Endothelial cell of umbilical vein (primary cell): ENCODE measurements around the gene IRX5.

ENCODE experiments used
- EZH2 ChIP-seq: IDR thresholded peaks from 2 replicates; pipeline ENCODE4 v1.6.1; 2012; ENCODE audit warnings: borderline replicate concordance, low read depth, mild to moderate bottlenecking, moderate library complexity, low read length, inconsistent platforms; ENCODE audit not compliant: severe bottlenecking
- FOS ChIP-seq: IDR thresholded peaks from 2 replicates; pipeline ENCODE4 v1.6.1; 2011; ENCODE audit warnings: mild to moderate bottlenecking, low read length, moderate library complexity, borderline replicate concordance; ENCODE audit not compliant: insufficient read depth
- GATA2 ChIP-seq: IDR thresholded peaks from 2 replicates; pipeline ENCODE4 v1.7.0; 2011; ENCODE audit warnings: low read depth, mild to moderate bottlenecking, moderate library complexity, mixed read lengths, low read length; ENCODE audit not compliant: insufficient read length, insufficient read depth
- JUN ChIP-seq: IDR thresholded peaks from 2 replicates; pipeline ENCODE4 v1.6.1; 2011; ENCODE audit warnings: borderline replicate concordance, low read depth; ENCODE audit not compliant: insufficient read length, insufficient read depth
- MYC ChIP-seq: IDR thresholded peaks from one replicate; pipeline ENCODE4 v1.6.1; 2011; ENCODE audit warnings: mild to moderate bottlenecking, low read depth, low read length
- POLR2A ChIP-seq: IDR thresholded peaks from 2 replicates; pipeline ENCODE4 v1.6.1; 2012; ENCODE audit warnings: low read depth, mild to moderate bottlenecking, control low read depth, low read length
- POLR2AphosphoS5 ChIP-seq: IDR thresholded peaks from 2 replicates; pipeline ENCODE4 v1.6.1; 2012; ENCODE audit warnings: low read depth, mild to moderate bottlenecking, control low read depth, low read length, moderate library complexity; ENCODE audit not compliant: insufficient read depth
- TF ChIP-seq, protein P1 (sequence below), 2 donors: IDR thresholded peaks; 1 replicate in 1 of 2; 2 replicates in 1 of 2; pipeline ENCODE4 v1.5.1; 2011; ENCODE audit warnings: low read length in 2 of 2, mild to moderate bottlenecking in 2 of 2, moderate library complexity in 2 of 2, control low read depth in 1 of 2, inconsistent platforms in 1 of 2, low read depth in 1 of 2; ENCODE audit not compliant: insufficient read depth in 1 of 2; ENCODE audit errors: extremely low read depth in 1 of 2
- TF ChIP-seq, protein P2 (sequence below): IDR thresholded peaks from 2 replicates; pipeline ENCODE4 v1.6.1; 2011; ENCODE audit not compliant: insufficient read depth, insufficient read length

DNA sequence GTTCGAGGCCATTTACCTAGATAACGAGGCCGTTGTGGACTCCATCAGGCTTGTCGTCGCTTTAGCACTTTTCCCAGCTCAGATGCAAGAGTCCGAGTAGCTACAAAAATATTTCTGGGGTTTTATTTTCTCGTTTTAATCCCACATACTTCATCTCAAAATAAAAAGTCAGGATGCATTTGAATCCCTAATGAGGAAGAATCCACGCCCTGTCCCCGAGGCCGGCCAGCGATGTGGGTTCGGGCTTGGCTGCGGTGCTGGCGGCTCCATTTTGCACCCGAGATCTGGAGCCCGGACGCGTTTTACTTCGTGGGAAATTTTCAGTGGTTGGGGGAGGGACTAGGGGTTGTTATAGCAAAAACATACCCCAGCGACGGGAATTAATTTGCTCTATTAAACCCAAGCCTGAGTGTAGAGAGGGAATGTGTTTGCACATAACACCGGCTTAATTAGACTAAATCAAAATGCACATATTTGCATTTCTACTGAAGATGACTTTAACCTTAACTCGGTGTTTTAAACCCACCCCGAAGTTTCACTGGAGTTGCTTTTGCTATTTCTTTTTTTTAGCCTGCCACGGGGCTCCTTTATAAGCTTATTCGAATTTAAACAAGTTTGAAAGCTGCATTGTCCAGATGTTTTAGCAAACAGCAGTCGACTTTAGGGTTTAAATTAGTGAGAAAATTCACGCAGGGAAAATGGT, 4.8 kb downstream of the IRX5 start:
- peak; percentile 82 for TF ChIP-seq EZH2
- TF ChIP-seq POLR2A = no peak
- TF ChIP-seq, protein P1, sequence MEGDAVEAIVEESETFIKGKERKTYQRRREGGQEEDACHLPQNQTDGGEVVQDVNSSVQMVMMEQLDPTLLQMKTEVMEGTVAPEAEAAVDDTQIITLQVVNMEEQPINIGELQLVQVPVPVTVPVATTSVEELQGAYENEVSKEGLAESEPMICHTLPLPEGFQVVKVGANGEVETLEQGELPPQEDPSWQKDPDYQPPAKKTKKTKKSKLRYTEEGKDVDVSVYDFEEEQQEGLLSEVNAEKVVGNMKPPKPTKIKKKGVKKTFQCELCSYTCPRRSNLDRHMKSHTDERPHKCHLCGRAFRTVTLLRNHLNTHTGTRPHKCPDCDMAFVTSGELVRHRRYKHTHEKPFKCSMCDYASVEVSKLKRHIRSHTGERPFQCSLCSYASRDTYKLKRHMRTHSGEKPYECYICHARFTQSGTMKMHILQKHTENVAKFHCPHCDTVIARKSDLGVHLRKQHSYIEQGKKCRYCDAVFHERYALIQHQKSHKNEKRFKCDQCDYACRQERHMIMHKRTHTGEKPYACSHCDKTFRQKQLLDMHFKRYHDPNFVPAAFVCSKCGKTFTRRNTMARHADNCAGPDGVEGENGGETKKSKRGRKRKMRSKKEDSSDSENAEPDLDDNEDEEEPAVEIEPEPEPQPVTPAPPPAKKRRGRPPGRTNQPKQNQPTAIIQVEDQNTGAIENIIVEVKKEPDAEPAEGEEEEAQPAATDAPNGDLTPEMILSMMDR (IDR thresholded peaks at IDR 0.05; ENCODE audit: extremely low read depth in 1 of 2, insufficient read depth in 1 of 2, low read depth in 1 of 2, low read length in 2 of 2) = no peak
- TF ChIP-seq POLR2AphosphoS5 = no peak
- TF ChIP-seq, protein P2, sequence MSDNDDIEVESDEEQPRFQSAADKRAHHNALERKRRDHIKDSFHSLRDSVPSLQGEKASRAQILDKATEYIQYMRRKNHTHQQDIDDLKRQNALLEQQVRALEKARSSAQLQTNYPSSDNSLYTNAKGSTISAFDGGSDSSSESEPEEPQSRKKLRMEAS = no peak
- no peak for TF ChIP-seq FOS
- no peak for TF ChIP-seq MYC
- TF ChIP-seq JUN = no peak
- no peak for TF ChIP-seq GATA2
